Glutamatergic neuron (in vitro differentiated cells): ENCODE measurements around the gene ALDOA. TPM values are rescaled to one million over a fixed set of nuclear protein-coding genes. Genes with fewer than 3 reads are reported as not detected.

ENCODE experiments used
- DNase-seq: peaks from one replicate; pipeline ENCODE4 v3.0.0; 2022
- H3K27ac Mint-ChIP-seq: one replicate; pipeline ENCODE4 v1.8.0; 2020; ENCODE audit warnings: mild to moderate bottlenecking, mixed read lengths, inconsistent platforms; ENCODE audit not compliant: unreplicated experiment
- H3K27me3 Mint-ChIP-seq: one replicate; pipeline ENCODE4 v1.8.0; 2020; ENCODE audit warnings: mild to moderate bottlenecking, moderate library complexity, mixed read lengths, inconsistent platforms; ENCODE audit not compliant: unreplicated experiment
- H3K36me3 Mint-ChIP-seq: one replicate; pipeline ENCODE4 v1.8.0; 2020; ENCODE audit warnings: mild to moderate bottlenecking, mixed read lengths, inconsistent platforms; ENCODE audit not compliant: unreplicated experiment
- H3K4me1 Mint-ChIP-seq: one replicate; pipeline ENCODE4 v1.8.0; 2020; ENCODE audit warnings: mild to moderate bottlenecking, low read depth, mixed read lengths, inconsistent platforms; ENCODE audit not compliant: unreplicated experiment
- H3K4me3 Mint-ChIP-seq: one replicate; pipeline ENCODE4 v1.8.0; 2020; ENCODE audit warnings: mild to moderate bottlenecking, mixed read lengths, inconsistent platforms; ENCODE audit not compliant: unreplicated experiment
- H3K9me3 Mint-ChIP-seq: one replicate; pipeline ENCODE4 v1.8.0; 2020; ENCODE audit warnings: mild to moderate bottlenecking, moderate library complexity, mixed read lengths, inconsistent platforms; ENCODE audit not compliant: unreplicated experiment
- CTCF ChIP-seq: fragments of 200-600 bp; sonication (generic); IDR thresholded peaks from one replicate; pipeline ENCODE4 v1.5.0; 2021; ENCODE audit not compliant: partially characterized antibody, unreplicated experiment
- total RNA-seq: library from RNA; stranded (reverse); fragmentation: NEBNext Ultra II Directional; extraction: Animal tissue kit (Norgen Biotek cat#: 25700); gene quantifications from one replicate; pipeline ENCODE4 v1.2.1, GENCODE V29; 2021; ENCODE audit not compliant: unreplicated experiment

The ALDOA gene
- total RNA-seq, 1 donor from 2014 or later = 437 TPM

GRCh38 chr16:30041841-30042240 is 23.7 kb upstream of the ALDOA start:
- DNase-seq = no peak
- Mint-ChIP-seq H3K27ac (no peak overlapping the region), H3K36me3 (no peaks in the 10 kb centered on the region), H3K9me3 (peaks cover 2% of the 10 kb centered on the region), H3K4me3 (no peak overlapping the region), H3K27me3 (peaks cover 3% of the 10 kb centered on the region), H3K4me1 (peaks cover 3% of the 10 kb centered on the region)
- TF ChIP-seq CTCF = peak; percentile 59

GRCh38 chr16:30046178-30046577 is 19.4 kb upstream of the ALDOA start:
- peaks cover 2% of the 10 kb centered on the region for H3K4me1 Mint-ChIP-seq
- no peak overlapping the region for H3K27ac Mint-ChIP-seq
- DNase-seq = no peak
- H3K9me3 Mint-ChIP-seq = peaks cover 5% of the 10 kb centered on the region
- no peaks in the 10 kb centered on the region for H3K36me3 Mint-ChIP-seq
- no peak overlapping the region for H3K4me3 Mint-ChIP-seq
- peaks cover 3% of the 10 kb centered on the region for H3K27me3 Mint-ChIP-seq
- TF ChIP-seq CTCF = no peak

- H3K27ac Mint-ChIP-seq = no peak overlapping the region
- no peak for TF ChIP-seq CTCF
- H3K27me3 Mint-ChIP-seq = peaks cover 3% of the 10 kb centered on the region
- H3K4me1 Mint-ChIP-seq = peaks cover 2% of the 10 kb centered on the region
- H3K9me3 Mint-ChIP-seq = peaks cover 5% of the 10 kb centered on the region
- DNase-seq = no peak
- H3K36me3 Mint-ChIP-seq = no peaks in the 10 kb centered on the region
- H3K4me3 Mint-ChIP-seq = no peak overlapping the region
Observed at GRCh38 chr16:30046588-30046987, 19.0 kb upstream of the ALDOA start.

- Mint-ChIP-seq H3K4me1 (peaks cover 4% of the 10 kb centered on the region), H3K27ac (no peak overlapping the region), H3K27me3 (peaks cover 7% of the 10 kb centered on the region), H3K4me3 (no peak overlapping the region), H3K36me3 (no peaks in the 10 kb centered on the region), H3K9me3 (peaks cover 5% of the 10 kb centered on the region)
- DNase-seq = no peak
- TF ChIP-seq CTCF = no peak
Observed at GRCh38 chr16:30049871-30050270, 15.7 kb upstream of the ALDOA start.

- Mint-ChIP-seq H3K27me3 (peaks cover 7% of the 10 kb centered on the region), H3K9me3 (peaks cover 5% of the 10 kb centered on the region), H3K27ac (peak overlapping the region; percentile 72), H3K4me3 (peak overlapping the region; percentile 75), H3K4me1 (peaks cover 2% of the 10 kb centered on the region), H3K36me3 (no peaks in the 10 kb centered on the region)
- DNase-seq = no peak
- no peak for TF ChIP-seq CTCF
Observed at GRCh38 chr16:30051518-30051917, 14.0 kb upstream of the ALDOA start.
